WERI-Rb-1 (cell line): Measurements from ENCODE around the gene MAS1.

Experiments
- DNase-seq: peaks from one replicate; pipeline ENCODE4 v3.0.0-alpha.2; 2020
- H3K27ac ChIP-seq: fragments of 250-450 bp; sonication (Bioruptor Pico); 2 replicates; pipeline ENCODE4 v1.5.1; 2020; ENCODE audit warnings: mild to moderate bottlenecking, moderate library complexity
- H3K27me3 ChIP-seq: fragments of 250-450 bp; sonication (Bioruptor Pico); 2 replicates; pipeline ENCODE4 v1.5.1; 2021; ENCODE audit warnings: mild to moderate bottlenecking, low read depth, moderate library complexity; ENCODE audit not compliant: insufficient read depth, severe bottlenecking
- H3K36me3 ChIP-seq: fragments of 250-450 bp; sonication (Bioruptor Pico); 2 replicates; pipeline ENCODE4 v1.5.1; 2020; ENCODE audit warnings: mild to moderate bottlenecking, moderate library complexity
- H3K4me3 ChIP-seq: 2 replicates; pipeline ENCODE4 v1.5.1; 2011; ENCODE audit warnings: low read depth, mild to moderate bottlenecking, control low read depth, low read length
- H3K9me3 ChIP-seq: fragments of 250-450 bp; sonication (Bioruptor Pico); 2 replicates; pipeline ENCODE4 v1.5.1; 2021; ENCODE audit warnings: mild to moderate bottlenecking, moderate library complexity; ENCODE audit not compliant: severe bottlenecking
- TF ChIP-seq, protein P1 (sequence below): IDR thresholded peaks from 2 replicates; pipeline ENCODE4 v1.5.1; 2011; ENCODE audit warnings: low read depth, mild to moderate bottlenecking, control low read depth, inconsistent platforms, low read length

Gene MAS1

DNA sequence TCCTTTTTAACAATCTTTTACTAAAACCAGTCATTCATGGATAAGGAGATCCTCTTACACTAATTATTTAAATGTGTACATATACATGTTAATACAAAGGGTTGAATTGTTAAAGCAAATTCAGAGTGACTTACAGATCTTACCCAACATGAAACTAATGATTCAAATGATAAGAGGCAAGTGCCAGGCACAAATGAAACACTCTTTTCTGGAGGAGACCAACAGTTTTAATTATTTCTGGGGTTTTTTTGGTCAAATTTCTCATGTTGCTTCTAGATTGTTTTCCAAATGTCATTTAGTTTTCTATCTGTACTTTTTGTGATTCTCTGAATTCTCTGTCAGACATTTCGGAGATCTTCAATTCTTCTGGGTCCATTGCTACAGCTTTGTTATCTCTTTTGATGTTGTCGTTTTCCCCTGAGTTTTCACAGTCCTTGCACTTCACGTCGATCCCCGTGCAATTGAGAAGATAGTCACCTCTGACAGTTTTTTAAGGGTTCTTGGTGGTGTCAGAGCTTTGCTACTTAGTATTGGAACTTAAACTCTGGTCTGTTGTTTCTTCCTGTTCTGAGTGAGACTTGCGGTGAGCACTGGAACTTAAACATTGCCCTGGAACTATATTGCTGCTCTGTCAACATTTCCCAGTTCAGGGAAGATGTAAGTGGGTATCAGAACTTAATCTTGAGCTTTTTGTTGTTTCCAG, 23.2 kb downstream of the MAS1 start:
- H3K27me3 ChIP-seq, result peaks cover 56% of the 10 kb centered on the region
- no peak for DNase-seq
- H3K36me3 ChIP-seq, result no peaks in the 10 kb centered on the region
- H3K9me3 ChIP-seq, result no peaks in the 10 kb centered on the region
- H3K27ac ChIP-seq, result no peak overlapping the region
- H3K4me3 ChIP-seq, result no peak overlapping the region
- TF ChIP-seq, protein P1, sequence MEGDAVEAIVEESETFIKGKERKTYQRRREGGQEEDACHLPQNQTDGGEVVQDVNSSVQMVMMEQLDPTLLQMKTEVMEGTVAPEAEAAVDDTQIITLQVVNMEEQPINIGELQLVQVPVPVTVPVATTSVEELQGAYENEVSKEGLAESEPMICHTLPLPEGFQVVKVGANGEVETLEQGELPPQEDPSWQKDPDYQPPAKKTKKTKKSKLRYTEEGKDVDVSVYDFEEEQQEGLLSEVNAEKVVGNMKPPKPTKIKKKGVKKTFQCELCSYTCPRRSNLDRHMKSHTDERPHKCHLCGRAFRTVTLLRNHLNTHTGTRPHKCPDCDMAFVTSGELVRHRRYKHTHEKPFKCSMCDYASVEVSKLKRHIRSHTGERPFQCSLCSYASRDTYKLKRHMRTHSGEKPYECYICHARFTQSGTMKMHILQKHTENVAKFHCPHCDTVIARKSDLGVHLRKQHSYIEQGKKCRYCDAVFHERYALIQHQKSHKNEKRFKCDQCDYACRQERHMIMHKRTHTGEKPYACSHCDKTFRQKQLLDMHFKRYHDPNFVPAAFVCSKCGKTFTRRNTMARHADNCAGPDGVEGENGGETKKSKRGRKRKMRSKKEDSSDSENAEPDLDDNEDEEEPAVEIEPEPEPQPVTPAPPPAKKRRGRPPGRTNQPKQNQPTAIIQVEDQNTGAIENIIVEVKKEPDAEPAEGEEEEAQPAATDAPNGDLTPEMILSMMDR, result no peak

DNA sequence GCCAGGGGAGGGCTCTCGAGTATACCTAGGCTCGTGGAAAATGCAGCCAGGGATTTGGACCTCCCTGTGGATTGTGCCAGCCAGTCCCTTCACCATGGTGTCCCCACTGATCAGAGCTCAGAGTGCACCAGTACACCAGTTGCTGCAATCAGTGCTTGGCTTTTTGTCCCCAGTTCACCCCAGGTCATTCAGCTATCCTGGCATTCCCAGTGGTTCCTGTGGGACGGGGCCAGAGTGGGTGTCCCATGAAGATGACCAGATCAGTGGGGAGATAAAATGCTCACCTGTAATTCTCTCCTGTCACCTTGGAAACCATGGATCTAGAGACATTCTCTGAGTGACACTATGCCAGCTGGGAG, 23.8 kb downstream of the MAS1 start:
- H3K4me3 ChIP-seq, result no peak overlapping the region
- H3K9me3 ChIP-seq, result no peaks in the 10 kb centered on the region
- H3K27ac ChIP-seq, result no peak overlapping the region
- no peaks in the 10 kb centered on the region for H3K36me3 ChIP-seq
- H3K27me3 ChIP-seq, result peaks cover 58% of the 10 kb centered on the region
- DNase-seq, result no peak
- TF ChIP-seq, protein P1, result no peak

DNA sequence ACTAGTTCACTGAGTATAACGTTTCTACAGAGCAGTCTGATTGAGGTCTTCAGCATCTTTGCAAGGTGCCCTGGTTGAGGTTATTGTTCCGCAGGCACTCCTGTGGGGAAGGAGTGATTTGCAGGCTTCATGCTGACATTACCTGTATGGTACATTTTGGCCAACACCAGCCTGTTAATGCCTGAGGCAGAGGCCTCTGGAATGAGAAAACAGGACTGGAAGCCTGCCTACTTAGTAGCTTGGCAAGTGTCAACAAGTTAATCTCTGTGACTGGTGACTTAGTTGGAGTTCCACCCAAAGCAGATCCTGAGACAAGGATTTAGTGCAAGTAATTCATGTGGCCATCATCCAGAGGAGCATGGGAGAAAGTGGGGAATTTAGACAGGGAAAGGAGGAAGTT, 24.6 kb downstream of the MAS1 start:
- no peak overlapping the region for H3K4me3 ChIP-seq
- TF ChIP-seq, protein P1, result no peak
- no peak overlapping the region for H3K27ac ChIP-seq
- H3K9me3 ChIP-seq, result no peaks in the 10 kb centered on the region
- DNase-seq, result no peak
- no peaks in the 10 kb centered on the region for H3K36me3 ChIP-seq
- H3K27me3 ChIP-seq, result peaks cover 49% of the 10 kb centered on the region

DNA sequence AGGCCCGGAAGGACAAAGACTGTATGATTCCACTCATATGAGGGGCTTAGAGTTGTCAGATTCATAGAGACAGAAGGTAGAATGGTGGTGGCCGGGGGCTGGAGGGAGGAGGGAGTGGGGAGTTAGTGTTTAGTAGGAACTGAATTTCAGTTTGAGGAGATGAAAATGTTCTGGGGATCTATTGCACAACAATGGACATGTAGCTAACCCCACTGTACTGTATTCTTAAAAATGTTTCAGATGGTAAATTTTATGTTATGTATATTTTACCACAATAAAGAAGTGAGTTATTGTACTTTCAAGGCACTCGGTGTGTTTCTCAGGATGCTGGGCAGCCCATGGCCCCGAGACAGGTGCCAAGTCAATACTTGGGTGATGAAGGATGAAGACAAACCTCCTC, 25.4 kb downstream of the MAS1 start:
- Histone ChIP-seq H3K36me3 (no peaks in the 10 kb centered on the region), H3K4me3 (no peak overlapping the region), H3K9me3 (no peaks in the 10 kb centered on the region), H3K27ac (no peak overlapping the region), H3K27me3 (peaks cover 43% of the 10 kb centered on the region)
- no peak for DNase-seq
- TF ChIP-seq, protein P1, result no peak

DNA sequence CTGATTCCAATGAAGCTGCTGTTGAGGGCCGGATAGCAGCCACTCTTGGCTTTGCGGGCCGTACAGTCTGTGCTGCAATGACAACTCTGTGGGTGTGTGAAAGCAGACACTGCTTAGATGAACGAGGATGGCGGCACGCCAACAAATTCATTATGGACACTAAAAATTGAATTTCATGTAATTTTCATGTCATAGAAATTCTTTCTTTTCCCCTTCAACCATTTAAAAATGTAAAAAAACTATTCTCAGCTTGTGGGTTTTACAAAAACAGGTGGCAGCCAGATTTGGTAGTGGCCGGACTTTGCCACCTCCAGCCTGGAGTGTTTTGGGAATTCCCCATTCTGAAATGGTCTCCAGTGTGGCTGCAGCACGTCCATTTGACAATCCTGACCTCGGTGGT, 26.0 kb downstream of the MAS1 start:
- Histone ChIP-seq H3K4me3 (no peak overlapping the region), H3K9me3 (no peaks in the 10 kb centered on the region), H3K36me3 (no peaks in the 10 kb centered on the region), H3K27ac (no peak overlapping the region), H3K27me3 (peaks cover 39% of the 10 kb centered on the region)
- no peak for DNase-seq
- TF ChIP-seq, protein P1, result no peak

DNA sequence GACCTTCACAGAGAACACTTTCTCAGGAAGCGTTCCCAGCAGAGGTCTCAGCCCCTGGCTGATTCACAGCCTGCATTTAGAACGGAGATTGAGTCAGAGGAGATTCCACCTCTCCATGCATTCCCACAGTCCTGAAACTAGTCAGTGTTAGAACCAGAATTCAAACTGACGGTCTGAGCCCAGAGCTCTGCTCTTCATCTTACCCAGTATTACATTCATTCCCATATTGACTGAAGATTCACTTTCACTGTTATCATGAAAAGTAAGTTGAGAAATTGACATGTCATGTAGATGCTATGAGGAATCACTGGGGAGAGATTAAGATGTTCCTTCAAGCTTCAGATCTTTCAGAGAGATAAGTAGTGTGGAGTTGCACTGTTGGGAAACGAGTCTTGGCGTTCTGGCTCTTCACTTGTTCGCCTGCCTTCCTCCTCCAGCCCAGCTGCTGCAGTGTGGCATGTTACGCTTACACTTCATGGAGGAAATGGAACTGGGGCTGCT, 28.3 kb downstream of the MAS1 start:
- Histone ChIP-seq H3K36me3 (no peaks in the 10 kb centered on the region), H3K9me3 (no peaks in the 10 kb centered on the region), H3K27me3 (peaks cover 24% of the 10 kb centered on the region), H3K27ac (no peak overlapping the region), H3K4me3 (no peak overlapping the region)
- DNase-seq, result no peak
- TF ChIP-seq, protein P1, result no peak
